BLaER1 treated with 17β-estradiol and CSF1 and Interleukin-3, amounts not matched to agents 10 nM and 100 nM (cell line): ENCODE data around the gene CLHC1.

Source experiments
- H3K27ac ChIP-seq, 11 experiments: shearing (Covaris generic); formaldehyde crosslinking; 2 replicates each; pipeline ENCODE4 v1.8.1; 2022
- H3K27me3 ChIP-seq, 11 experiments: shearing (Covaris generic); formaldehyde crosslinking; 2 replicates each; pipeline ENCODE4 v1.8.1; 2022
- H3K36me3 ChIP-seq, 11 experiments: shearing (Covaris generic); formaldehyde crosslinking; 2 replicates each; pipeline ENCODE4 v1.8.1; 2022
- H3K4me1 ChIP-seq, 10 experiments: shearing (Covaris generic); formaldehyde crosslinking; 2 replicates each; pipeline ENCODE4 v1.8.1; 2022
- H3K4me2 ChIP-seq, 11 experiments: shearing (Covaris generic); formaldehyde crosslinking; 2 replicates each; pipeline ENCODE4 v1.8.1; 2022
- H3K4me3 ChIP-seq, 10 experiments: shearing (Covaris generic); formaldehyde crosslinking; 2 replicates each; pipeline ENCODE4 v1.8.1; 2022
- H3K9ac ChIP-seq, 11 experiments: shearing (Covaris generic); formaldehyde crosslinking; 2 replicates each; pipeline ENCODE4 v1.8.1; 2022
- H3K9me3 ChIP-seq, 11 experiments: shearing (Covaris generic); formaldehyde crosslinking; replicated peaks in 1 of 11; 2 replicates each; pipeline ENCODE4 v1.8.1; 2022
- H4K20me1 ChIP-seq, 11 experiments: shearing (Covaris generic); formaldehyde crosslinking; 2 replicates each; pipeline ENCODE4 v1.8.1; 2022
- Cebpa-rat ChIP-seq, 11 experiments: shearing (Covaris generic); IDR thresholded peaks; 2 replicates each; pipeline ENCODE4 v1.8.1; 2022

Gene CLHC1

DNA sequence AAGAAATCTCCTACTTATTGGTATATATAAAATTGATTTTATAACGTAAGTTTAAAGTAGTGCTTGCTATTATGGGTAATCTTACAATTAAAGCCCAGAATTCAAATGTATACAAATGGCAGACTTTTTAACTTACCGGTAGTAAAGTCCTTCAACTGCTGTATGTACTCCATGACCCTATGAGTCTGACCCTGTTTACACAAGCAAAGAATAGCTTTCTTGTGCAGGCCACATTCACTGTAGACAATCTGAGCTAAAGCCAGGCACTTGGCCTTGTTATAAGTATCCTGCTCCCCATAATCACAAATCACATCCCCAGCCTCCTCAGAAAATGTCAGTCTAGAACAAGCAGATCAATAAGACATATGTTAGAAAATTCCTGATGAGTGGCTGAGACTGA is 51.7 kb downstream of the CLHC1 start:
- no peaks in the 10 kb centered on the region for H3K9me3 ChIP-seq
- no peaks in the 10 kb centered on the region for H4K20me1 ChIP-seq
- no peak for TF ChIP-seq Cebpa-rat (IDR thresholded peaks at IDR 0.05)
- peaks cover 0 to 16% (median 0%) of the 10 kb centered on the region in 11 experiments; a peak in 2 of 22 replicates for H3K36me3 ChIP-seq
- H3K4me1 ChIP-seq = 0 out of 20 replicates have a peak, but pooled peaks cover 0 to 5% (median 0%) of the 10 kb centered on the region in 10 experiments
- no peak overlapping the region for H3K9ac ChIP-seq
- no peak overlapping the region for H3K4me2 ChIP-seq
- H3K27ac ChIP-seq = no peak overlapping the region
- no peak overlapping the region for H3K4me3 ChIP-seq
- H3K27me3 ChIP-seq = no peaks in the 10 kb centered on the region

DNA sequence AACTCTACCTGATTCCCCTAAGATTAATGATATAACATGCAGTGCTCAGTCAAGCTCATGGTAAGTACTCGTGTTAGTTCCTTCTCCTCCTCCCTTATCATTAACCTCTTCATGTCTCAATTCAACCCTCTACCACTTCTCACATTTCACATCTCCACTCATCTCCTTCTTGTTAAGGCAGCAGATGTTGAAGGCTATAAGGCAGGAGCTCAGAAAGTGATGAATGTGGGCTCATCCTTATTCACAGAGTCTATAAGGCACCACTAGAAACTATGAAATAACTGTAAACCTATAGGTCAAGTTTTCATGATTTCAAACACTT is 56.0 kb downstream of the CLHC1 start:
- no peaks in the 10 kb centered on the region for H3K9me3 ChIP-seq
- H3K9ac ChIP-seq = no peak overlapping the region
- no peaks in the 10 kb centered on the region; a peak in 1 of 22 replicates for H3K36me3 ChIP-seq
- H3K4me3 ChIP-seq = no peak overlapping the region
- H3K4me1 ChIP-seq = 0 out of 20 replicates have a peak, but pooled peaks cover 0 to 5% (median 0%) of the 10 kb centered on the region in 10 experiments
- no peak for TF ChIP-seq Cebpa-rat (IDR thresholded peaks at IDR 0.05)
- H4K20me1 ChIP-seq = no peaks in the 10 kb centered on the region
- H3K27ac ChIP-seq = no peak overlapping the region
- H3K27me3 ChIP-seq = no peaks in the 10 kb centered on the region
- peak overlapping the region in 2 of 11 experiments; percentile 36 to 48; a peak in 1 of 22 replicates for H3K4me2 ChIP-seq

DNA sequence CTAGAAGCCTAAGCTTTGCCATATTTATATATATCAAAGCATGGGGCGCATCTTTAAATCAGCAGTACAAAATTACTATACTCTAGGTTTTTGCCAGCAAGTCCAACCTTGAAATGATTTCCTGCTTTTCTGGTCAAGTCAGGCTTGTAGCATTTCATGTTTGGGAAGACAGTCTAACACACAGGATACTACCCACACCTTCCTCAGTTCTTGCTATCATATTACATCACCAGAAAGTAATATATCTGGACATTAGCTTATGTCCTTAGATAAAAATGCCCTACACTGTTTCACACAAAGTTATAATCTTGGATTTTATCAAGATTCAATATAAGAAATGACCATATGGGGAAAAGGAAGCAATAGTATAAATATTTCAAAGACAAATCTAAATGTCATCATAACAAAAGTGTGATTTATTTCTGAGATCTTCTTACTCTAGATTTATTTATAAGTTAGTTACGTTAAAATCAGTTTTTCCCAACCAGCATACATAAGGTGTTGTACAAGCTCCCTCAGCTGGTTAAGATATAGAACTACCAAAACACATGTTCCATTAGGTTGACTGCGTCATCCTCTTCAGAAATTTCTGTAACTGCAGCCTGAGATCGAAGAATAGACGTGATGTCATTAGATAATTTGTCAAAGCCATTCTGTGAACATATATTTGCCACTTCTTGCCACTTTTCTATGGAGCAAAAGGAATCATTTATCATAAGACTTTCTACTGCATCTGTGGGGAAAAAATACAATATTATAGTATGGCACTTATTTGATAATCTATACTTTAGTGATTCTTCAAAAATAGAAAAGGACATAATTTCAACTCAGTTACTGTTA is 56.6 kb downstream of the CLHC1 start:
- peak overlapping the region in 2 of 11 experiments; percentile 36 to 48; a peak in 1 of 22 replicates for H3K4me2 ChIP-seq
- H3K27me3 ChIP-seq = no peaks in the 10 kb centered on the region
- no peaks in the 10 kb centered on the region for H4K20me1 ChIP-seq
- no peak for TF ChIP-seq Cebpa-rat (IDR thresholded peaks at IDR 0.05)
- 0 out of 20 replicates have a peak, but pooled peaks cover 0 to 5% (median 0%) of the 10 kb centered on the region in 10 experiments for H3K4me1 ChIP-seq
- H3K36me3 ChIP-seq = no peaks in the 10 kb centered on the region
- no peak overlapping the region for H3K9ac ChIP-seq
- no peak overlapping the region for H3K4me3 ChIP-seq
- H3K27ac ChIP-seq = no peak overlapping the region
- no peaks in the 10 kb centered on the region for H3K9me3 ChIP-seq

DNA sequence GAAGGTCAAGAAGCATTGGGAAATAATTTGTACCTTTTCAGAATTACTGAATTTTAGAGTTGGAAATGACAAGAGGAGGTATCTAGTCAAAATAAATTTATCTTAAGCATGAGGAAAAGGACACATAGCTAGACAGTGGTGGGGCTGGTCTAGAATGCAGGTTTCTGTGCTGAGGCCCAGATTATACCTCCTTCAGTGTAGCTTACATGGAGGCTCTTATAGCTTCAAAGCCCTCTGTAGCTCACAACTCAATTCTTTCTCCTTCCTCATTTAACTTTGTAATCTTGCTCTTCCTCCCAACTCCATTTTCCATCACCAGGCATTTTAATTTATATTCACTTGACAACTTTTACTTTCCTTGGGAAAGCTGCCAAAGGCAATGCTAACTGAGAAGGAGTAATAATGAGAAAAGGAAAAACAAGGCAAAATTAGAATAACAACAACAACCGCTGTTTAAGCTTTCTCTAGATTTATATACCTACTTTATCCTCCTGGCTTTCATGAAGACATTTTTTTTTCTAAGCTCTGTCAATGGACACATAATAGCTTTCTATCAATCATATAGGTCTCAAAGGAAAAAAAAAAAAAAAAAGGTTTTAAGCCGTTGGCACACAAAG is 58.5 kb downstream of the CLHC1 start:
- no peak overlapping the region for H3K9ac ChIP-seq
- H4K20me1 ChIP-seq = no peaks in the 10 kb centered on the region
- no peak overlapping the region for H3K4me3 ChIP-seq
- H3K27ac ChIP-seq = no peak overlapping the region
- H3K27me3 ChIP-seq = no peaks in the 10 kb centered on the region
- no peaks in the 10 kb centered on the region for H3K36me3 ChIP-seq
- H3K4me1 ChIP-seq = peaks cover 0 to 6% (median 0%) of the 10 kb centered on the region in 10 experiments; a peak in 1 of 20 replicates
- no peak for TF ChIP-seq Cebpa-rat (IDR thresholded peaks at IDR 0.05)
- H3K4me2 ChIP-seq = no peak overlapping the region
- H3K9me3 ChIP-seq = no peaks in the 10 kb centered on the region

DNA sequence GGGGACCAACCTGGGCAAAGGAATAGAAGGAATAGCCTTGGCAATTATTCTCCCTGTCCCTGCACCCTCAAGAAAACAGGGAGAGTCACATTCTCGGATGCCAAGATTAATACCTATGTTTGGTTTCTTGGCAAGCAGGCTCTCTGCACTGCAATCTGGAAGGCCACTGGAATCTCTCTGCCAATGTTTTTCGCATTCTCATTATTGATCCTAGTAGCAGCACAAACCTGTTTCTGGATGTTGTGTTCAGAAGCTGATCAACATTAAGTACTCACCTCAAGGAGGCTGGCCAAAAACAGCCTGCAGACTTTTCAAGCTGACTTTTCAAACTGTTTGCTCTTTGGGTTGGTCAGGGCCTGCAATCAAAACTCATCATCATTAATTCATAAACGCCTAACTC is 62.2 kb downstream of the CLHC1 start:
- Histone ChIP-seq H3K9ac (no peak overlapping the region), H3K4me2 (no peak overlapping the region), H3K27ac (no peak overlapping the region), H3K4me3 (no peak overlapping the region), H3K27me3 (no peaks in the 10 kb centered on the region), H4K20me1 (no peaks in the 10 kb centered on the region), H3K9me3 (no peaks in the 10 kb centered on the region), H3K36me3 (no peaks in the 10 kb centered on the region), H3K4me1 (peaks cover 6 to 37% (median 16%) of the 10 kb centered on the region in 10 experiments; a peak in 16 of 20 replicates)
- no peak for TF ChIP-seq Cebpa-rat (IDR thresholded peaks at IDR 0.05)

DNA sequence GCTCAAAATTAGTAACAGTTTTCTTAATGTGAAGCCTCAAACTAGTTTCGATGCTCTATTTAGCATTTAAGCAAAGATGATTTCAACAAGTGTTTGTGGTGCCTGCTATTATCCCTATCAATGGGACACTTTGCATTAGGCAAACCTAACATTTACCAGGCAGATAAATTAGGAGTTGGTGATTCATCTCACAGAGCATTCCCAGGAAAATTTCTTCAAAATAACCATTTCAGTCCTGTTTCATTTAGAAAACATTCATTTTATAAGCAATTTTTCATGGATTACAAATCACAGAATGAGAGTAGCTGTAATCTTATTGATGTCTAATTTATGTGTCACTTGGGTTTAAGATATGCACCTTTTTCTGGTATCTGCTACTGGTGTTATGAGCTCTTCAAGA is 62.7 kb downstream of the CLHC1 start:
- no peak overlapping the region for H3K4me3 ChIP-seq
- no peaks in the 10 kb centered on the region for H3K36me3 ChIP-seq
- H4K20me1 ChIP-seq = no peaks in the 10 kb centered on the region
- no peaks in the 10 kb centered on the region for H3K9me3 ChIP-seq
- peaks cover 6 to 42% (median 16%) of the 10 kb centered on the region in 10 experiments; a peak in 16 of 20 replicates for H3K4me1 ChIP-seq
- no peak for TF ChIP-seq Cebpa-rat (IDR thresholded peaks at IDR 0.05)
- no peak overlapping the region; a peak in 1 of 22 replicates for H3K9ac ChIP-seq
- H3K27me3 ChIP-seq = no peaks in the 10 kb centered on the region
- H3K27ac ChIP-seq = no peak overlapping the region
- no peak overlapping the region for H3K4me2 ChIP-seq

DNA sequence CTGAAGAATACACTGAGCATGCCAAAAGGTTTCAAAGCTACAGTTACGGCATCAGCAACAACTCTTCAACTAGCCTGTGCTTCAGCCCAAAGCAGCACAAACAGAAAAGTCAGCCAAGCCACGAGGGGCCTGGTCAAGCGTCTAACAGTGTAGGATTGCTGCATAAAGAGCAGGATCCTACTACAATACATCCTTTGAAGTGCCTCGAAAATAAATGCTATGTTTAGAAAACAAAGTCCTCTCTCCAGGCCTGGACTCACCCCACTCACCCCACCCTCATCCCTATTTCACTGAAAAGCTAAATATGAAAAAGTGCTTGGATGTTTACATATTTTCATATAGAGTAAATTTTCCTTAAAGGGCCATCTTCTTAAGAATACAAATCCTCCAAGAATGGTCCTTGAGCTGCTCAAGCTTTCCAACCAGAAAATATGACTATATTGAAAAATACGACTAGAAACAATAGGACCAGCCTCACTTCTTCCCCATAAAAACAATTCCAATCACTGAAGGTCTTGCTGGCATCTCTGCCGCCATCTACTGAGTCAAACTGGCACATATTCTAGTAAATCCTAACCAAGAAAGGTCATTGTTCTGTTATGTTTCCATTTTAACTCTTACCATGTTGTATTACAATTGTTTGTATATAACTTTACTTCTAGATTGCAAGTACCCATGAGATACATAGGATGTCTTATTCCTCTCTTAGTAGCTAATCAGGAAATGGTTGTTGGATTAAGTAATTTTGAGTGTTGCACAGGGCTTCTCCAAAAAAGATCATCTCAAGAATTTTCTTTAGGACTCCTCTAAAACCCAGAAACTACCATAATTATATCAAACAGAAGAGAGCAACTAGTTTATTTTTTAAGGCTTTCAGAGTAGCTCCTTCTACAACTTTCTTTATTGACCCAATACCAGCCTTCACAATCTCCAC is 63.6 kb downstream of the CLHC1 start:
- Histone ChIP-seq H3K4me2 (peak overlapping the region in 7 of 11 experiments; percentile 3 to 56 (median 39); a peak in 10 of 22 replicates), H3K27ac (peak overlapping the region in 5 of 11 experiments; percentile 3 to 39 (median 7); a peak in 9 of 22 replicates), H3K27me3 (no peaks in the 10 kb centered on the region), H3K36me3 (no peaks in the 10 kb centered on the region), H3K4me3 (no peak overlapping the region), H3K9me3 (no peaks in the 10 kb centered on the region), H3K9ac (peak overlapping the region in 3 of 11 experiments; percentile 12 to 42 (median 12); a peak in 2 of 22 replicates), H3K4me1 (peaks cover 8 to 48% (median 18%) of the 10 kb centered on the region in 10 experiments; a peak in 19 of 20 replicates), H4K20me1 (no peaks in the 10 kb centered on the region)
- TF ChIP-seq Cebpa-rat (IDR thresholded peaks at IDR 0.05) = no peak

DNA sequence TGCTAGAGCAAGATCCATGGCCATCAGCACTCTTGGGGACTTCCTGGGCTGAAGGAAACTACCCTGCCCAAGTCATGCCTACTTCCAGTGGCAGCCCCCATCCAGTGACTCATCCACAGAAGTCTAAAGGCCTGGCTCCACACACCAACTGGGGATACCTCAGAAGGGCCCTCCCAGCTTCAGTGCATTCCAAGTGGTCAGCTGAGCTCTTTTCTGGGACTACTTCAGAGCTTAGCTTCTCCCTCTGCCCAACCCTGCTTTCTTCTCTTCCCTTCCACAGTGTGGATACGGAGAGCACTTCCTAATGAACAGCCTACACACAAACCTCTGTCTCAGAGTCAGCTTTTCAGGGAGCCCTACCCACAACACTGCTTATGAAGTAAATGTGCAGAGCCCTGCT is 66.5 kb downstream of the CLHC1 start:
- Histone ChIP-seq H3K4me1 (peaks cover 20 to 76% (median 37%) of the 10 kb centered on the region in 10 experiments), H3K27me3 (no peaks in the 10 kb centered on the region), H3K9me3 (no peaks in the 10 kb centered on the region), H3K27ac (peak overlapping the region in 1 of 11 experiments; percentile 37; a peak in 2 of 22 replicates), H3K9ac (no peak overlapping the region), H3K36me3 (no peaks in the 10 kb centered on the region), H4K20me1 (no peaks in the 10 kb centered on the region), H3K4me3 (no peak overlapping the region), H3K4me2 (peak overlapping the region in 5 of 11 experiments; percentile 10 to 72 (median 65); a peak in 10 of 22 replicates)
- TF ChIP-seq Cebpa-rat (IDR thresholded peaks at IDR 0.05) = no peak
